Measurements from ENCODE around the gene DNAH14.

The DNAH14 gene

GRCh38 chr1:225425201-225425786, 495.8 kb downstream of the DNAH14 start (continued):
- TF ChIP-seq ZNF692 (tag by site-specific recombination; IDR thresholded peaks at IDR 0.05) (peak; percentile 79; the same call in 1 of the 2 replicates), ZBTB48 (tag by site-specific recombination; IDR thresholded peaks at IDR 0.05) (peak; percentile 85), ZNF530 (tag by site-specific recombination; IDR thresholded peaks at IDR 0.05; ENCODE audit: low read depth) (no peak), ZSCAN30 (tag by site-specific recombination; IDR thresholded peaks at IDR 0.05) (no peak), ZNF140 (tag by site-specific recombination; IDR thresholded peaks at IDR 0.05) (no peak), ZNF239 (tag by site-specific recombination; IDR thresholded peaks at IDR 0.05) (no peak), ZNF560 (tag by site-specific recombination; IDR thresholded peaks at IDR 0.05; ENCODE audit: borderline replicate concordance) (no peak), ZNF660 (tag by site-specific recombination; IDR thresholded peaks at IDR 0.05) (peak; percentile 93), ZSCAN23 (tag by site-specific recombination; IDR thresholded peaks at IDR 0.05) (peak; percentile 24; the same call in 1 of the 2 replicates), SCRT1 (tag by site-specific recombination; IDR thresholded peaks at IDR 0.05; ENCODE audit: borderline replicate concordance) (no peak), ZNF433 (tag by site-specific recombination; IDR thresholded peaks at IDR 0.05; ENCODE audit: low read depth) (no peak), ZNF558 (tag by site-specific recombination; IDR thresholded peaks at IDR 0.05) (peak; percentile 91), MEIS1 (CRISPR knock-in tag; IDR thresholded peaks at IDR 0.05; ENCODE audit: borderline replicate concordance) (peak; percentile 62; the same call in 1 of the 2 replicates), PRDM6 (tag by site-specific recombination; IDR thresholded peaks at IDR 0.05) (peak; percentile 77), YY1 (tag by site-specific recombination; IDR thresholded peaks at IDR 0.05) (no peak), ZFP3 (tag by site-specific recombination; IDR thresholded peaks at IDR 0.05; ENCODE audit: low read depth) (no peak; the same call in 1 of the 2 replicates), ZNF658 (tag by site-specific recombination; IDR thresholded peaks at IDR 0.05) (no peak), KLF10 (tag by site-specific recombination; IDR thresholded peaks at IDR 0.05) (0 out of 2 replicates have a peak, but pooled peaks have one; percentile 29), ZNF19 (tag by site-specific recombination; IDR thresholded peaks at IDR 0.05; ENCODE audit: low read depth) (no peak), ZBTB21 (tag by site-specific recombination; IDR thresholded peaks at IDR 0.05) (peak; percentile 84), ZNF324 (tag by site-specific recombination; IDR thresholded peaks at IDR 0.05) (peak; percentile 88), ZNF302 (tag by site-specific recombination; IDR thresholded peaks at IDR 0.05; ENCODE audit: low read depth) (no peak), ZNF211 (tag by site-specific recombination; IDR thresholded peaks at IDR 0.05; ENCODE audit: low read depth) (no peak), FEZF1 (tag by site-specific recombination; IDR thresholded peaks at IDR 0.05) (peak; percentile 68)
- TF ChIP-seq, protein P1, sequence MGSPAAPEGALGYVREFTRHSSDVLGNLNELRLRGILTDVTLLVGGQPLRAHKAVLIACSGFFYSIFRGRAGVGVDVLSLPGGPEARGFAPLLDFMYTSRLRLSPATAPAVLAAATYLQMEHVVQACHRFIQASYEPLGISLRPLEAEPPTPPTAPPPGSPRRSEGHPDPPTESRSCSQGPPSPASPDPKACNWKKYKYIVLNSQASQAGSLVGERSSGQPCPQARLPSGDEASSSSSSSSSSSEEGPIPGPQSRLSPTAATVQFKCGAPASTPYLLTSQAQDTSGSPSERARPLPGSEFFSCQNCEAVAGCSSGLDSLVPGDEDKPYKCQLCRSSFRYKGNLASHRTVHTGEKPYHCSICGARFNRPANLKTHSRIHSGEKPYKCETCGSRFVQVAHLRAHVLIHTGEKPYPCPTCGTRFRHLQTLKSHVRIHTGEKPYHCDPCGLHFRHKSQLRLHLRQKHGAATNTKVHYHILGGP (tag by site-specific recombination; IDR thresholded peaks at IDR 0.05): no peak
- TF ChIP-seq, protein P2, sequence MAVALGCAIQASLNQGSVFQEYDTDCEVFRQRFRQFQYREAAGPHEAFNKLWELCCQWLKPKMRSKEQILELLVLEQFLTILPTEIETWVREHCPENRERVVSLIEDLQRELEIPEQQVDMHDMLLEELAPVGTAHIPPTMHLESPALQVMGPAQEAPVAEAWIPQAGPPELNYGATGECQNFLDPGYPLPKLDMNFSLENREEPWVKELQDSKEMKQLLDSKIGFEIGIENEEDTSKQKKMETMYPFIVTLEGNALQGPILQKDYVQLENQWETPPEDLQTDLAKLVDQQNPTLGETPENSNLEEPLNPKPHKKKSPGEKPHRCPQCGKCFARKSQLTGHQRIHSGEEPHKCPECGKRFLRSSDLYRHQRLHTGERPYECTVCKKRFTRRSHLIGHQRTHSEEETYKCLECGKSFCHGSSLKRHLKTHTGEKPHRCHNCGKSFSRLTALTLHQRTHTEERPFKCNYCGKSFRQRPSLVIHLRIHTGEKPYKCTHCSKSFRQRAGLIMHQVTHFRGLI (tag by site-specific recombination; IDR thresholded peaks at IDR 0.05): peak; percentile 87
- TF ChIP-seq, protein P3, sequence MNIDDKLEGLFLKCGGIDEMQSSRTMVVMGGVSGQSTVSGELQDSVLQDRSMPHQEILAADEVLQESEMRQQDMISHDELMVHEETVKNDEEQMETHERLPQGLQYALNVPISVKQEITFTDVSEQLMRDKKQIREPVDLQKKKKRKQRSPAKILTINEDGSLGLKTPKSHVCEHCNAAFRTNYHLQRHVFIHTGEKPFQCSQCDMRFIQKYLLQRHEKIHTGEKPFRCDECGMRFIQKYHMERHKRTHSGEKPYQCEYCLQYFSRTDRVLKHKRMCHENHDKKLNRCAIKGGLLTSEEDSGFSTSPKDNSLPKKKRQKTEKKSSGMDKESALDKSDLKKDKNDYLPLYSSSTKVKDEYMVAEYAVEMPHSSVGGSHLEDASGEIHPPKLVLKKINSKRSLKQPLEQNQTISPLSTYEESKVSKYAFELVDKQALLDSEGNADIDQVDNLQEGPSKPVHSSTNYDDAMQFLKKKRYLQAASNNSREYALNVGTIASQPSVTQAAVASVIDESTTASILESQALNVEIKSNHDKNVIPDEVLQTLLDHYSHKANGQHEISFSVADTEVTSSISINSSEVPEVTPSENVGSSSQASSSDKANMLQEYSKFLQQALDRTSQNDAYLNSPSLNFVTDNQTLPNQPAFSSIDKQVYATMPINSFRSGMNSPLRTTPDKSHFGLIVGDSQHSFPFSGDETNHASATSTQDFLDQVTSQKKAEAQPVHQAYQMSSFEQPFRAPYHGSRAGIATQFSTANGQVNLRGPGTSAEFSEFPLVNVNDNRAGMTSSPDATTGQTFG (tag by site-specific recombination; IDR thresholded peaks at IDR 0.05; ENCODE audit: borderline replicate concordance): no peak
- TF ChIP-seq, protein P4, sequence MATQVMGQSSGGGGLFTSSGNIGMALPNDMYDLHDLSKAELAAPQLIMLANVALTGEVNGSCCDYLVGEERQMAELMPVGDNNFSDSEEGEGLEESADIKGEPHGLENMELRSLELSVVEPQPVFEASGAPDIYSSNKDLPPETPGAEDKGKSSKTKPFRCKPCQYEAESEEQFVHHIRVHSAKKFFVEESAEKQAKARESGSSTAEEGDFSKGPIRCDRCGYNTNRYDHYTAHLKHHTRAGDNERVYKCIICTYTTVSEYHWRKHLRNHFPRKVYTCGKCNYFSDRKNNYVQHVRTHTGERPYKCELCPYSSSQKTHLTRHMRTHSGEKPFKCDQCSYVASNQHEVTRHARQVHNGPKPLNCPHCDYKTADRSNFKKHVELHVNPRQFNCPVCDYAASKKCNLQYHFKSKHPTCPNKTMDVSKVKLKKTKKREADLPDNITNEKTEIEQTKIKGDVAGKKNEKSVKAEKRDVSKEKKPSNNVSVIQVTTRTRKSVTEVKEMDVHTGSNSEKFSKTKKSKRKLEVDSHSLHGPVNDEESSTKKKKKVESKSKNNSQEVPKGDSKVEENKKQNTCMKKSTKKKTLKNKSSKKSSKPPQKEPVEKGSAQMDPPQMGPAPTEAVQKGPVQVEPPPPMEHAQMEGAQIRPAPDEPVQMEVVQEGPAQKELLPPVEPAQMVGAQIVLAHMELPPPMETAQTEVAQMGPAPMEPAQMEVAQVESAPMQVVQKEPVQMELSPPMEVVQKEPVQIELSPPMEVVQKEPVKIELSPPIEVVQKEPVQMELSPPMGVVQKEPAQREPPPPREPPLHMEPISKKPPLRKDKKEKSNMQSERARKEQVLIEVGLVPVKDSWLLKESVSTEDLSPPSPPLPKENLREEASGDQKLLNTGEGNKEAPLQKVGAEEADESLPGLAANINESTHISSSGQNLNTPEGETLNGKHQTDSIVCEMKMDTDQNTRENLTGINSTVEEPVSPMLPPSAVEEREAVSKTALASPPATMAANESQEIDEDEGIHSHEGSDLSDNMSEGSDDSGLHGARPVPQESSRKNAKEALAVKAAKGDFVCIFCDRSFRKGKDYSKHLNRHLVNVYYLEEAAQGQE (tag by site-specific recombination; IDR thresholded peaks at IDR 0.05): no peak
